Lung microvascular endothelial cell (primary cell): ENCODE results near the gene GHRH. TPM values are rescaled to one million over a fixed set of nuclear protein-coding genes. Genes with fewer than 3 reads are reported as not detected.

Source experiments
- DNase-seq, 2 donors: peaks; one replicate each; pipeline versions ENCODE4 v3.0.0 to v3.0.0-alpha.2; 2010; ENCODE audit warnings: low read depth in 2 of 2
- total RNA-seq: library from RNA; depleted of rRNA; stranded (reverse); fragments of >200 nt; gene quantifications from 2 replicates; pipeline ENCODE4 v1.2.1, GENCODE V29; 2014

GHRH gene
- total RNA-seq, 1 donor from 2014 or later, result not detected

DNA sequence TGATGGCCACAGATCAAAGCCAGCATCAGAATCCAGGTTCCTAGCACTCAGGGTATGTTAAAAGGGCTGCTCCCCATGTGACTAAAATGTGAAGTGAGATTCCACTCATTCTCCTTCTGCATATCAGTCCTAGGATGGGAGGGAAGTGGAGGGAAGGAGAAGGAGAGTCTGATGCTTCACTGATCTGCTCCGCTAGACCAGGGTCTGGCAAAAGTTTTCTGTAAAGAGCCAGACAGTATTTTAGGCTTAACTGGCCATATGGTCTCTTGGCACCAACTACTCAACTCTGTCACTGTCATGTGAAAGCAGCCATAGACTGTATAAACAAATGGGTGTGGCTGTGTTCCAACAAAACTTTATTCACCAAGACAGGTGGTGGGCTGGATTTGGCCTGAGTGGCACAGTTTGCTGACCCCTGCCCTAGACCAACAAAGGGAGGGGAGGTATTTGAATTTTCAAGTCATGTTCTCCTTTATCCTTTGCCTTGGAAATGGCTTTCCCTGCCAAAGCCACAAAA is 22.6 kb downstream of the GHRH start:
- DNase-seq, result peak in 1 of 2 donors; percentile 83

DNA sequence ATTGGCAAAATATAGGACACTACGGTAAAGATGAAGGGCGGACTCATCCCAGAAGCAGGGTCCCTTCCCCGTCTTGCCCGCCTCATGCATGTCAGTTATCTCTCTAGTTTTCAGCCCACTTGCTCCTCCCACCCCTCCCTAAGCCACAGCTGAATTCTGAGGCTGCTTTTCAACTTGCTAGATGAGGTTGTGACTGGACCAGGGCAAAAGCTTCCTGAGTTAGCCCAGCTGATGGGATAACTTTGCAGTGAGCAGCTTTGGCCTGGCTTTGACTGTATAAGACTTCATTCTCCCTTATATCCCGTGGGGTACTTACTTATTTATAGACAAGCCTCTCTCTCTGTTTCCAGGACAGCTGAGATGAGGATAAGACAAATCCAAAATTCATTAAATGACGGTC is 23.2 kb downstream of the GHRH start:
- DNase-seq, result no peak

- DNase-seq, result no peak
Observed at GRCh38 chr20:37237656-37238055, 24.0 kb downstream of the GHRH start.

DNA sequence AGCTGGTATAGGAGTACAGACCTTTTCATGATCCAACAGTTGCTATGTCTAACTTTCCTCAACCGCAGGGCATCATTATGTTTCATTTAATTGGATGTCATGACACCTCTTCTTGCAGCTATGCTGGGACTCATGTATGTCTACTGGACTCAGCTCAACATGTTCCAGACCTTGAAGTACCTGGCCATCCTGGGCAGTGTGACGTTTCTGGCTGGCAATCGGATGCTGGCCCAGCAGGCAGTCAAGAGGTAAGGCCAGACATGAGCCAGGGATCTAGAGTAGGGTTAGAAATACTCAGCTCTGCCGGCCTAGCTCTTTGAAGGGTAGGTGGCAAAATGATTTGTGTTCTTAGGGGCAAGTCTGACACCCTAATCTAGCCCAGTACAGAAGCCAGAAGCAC is 25.2 kb downstream of the GHRH start:
- DNase-seq, result no peak

- DNase-seq, result peak; percentile 18 to 92
Observed at GRCh38 chr20:37235065-37235464, 26.5 kb downstream of the GHRH start.

GRCh38 chr20:37234254-37234581 is 27.4 kb downstream of the GHRH start:
- DNase-seq, result no peak

DNA sequence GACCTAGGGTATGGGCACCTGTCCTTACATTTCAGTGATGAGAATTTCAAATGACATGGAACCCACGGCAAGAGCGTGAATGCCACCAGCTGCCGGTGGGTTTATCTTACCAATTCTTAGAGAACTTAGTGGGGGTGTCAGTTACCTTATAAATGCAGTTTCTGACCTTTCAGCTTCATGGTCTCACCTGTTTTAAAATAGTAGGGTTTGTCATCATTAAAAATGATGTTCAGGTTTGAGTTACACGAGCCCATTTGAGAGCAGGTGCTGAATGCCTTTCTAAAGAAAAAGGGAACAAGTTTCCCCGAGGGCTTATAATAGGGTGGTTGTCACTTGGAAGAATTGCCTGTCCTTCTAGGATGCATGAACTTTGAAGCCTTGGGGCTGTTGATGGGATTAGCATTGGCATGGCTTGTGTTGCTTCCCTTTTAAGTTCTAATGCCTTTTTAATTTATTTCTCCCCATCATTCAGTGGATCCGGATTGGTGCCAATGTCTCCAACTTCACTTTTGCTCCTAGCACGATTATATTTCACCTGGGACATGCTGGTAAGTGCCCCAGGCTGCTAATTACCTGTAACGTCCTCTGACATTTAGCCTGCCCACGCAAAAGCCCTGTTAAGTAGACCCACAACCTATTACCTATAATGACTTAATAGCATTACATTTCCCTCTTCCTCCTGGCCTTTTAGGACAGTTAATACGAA is 27.9 kb downstream of the GHRH start:
- no peak for DNase-seq

GRCh38 chr20:37231947-37232630 is 29.5 kb downstream of the GHRH start:
- no peak for DNase-seq

GRCh38 chr20:37230200-37230599 is 31.4 kb downstream of the GHRH start:
- no peak for DNase-seq

DNA sequence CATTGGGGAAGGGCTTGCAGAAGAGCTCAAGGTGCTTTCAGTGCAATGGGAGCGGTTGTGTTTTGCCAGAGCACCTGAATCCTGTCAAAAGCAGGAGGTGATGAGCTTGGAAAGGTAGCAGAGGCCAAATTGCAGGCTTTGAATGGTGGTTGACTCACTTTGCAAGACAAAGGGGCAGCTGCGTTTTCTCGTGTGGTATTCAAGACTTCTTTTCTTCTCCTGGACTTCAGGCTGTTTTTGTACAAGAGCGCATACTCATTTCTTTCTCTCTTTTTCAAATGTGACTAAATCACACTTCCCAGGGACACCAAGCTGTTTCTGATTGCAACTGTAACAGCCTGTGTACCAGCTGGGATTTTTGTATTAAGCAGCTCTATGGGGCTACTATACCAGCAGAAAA is 32.3 kb downstream of the GHRH start:
- no peak for DNase-seq

DNA sequence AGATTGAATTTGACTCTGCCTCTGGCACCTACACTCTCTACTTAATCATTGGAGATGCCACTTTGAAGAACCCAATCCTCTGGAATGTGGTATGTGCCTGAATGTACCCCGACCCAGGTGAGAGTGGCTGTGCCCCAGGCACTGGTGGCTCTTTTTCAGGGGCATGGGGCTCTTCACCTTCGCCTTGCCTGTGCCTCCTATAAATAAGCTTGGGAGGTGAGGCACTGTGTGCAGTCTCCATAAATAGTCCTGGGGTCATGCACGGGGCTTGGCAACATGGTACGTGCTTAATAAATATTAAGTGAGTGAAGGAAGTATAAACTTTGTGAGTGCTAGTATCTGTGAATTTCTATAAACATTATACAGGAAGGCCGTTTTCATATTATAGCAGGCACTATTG is 33.0 kb downstream of the GHRH start:
- no peak for DNase-seq

GRCh38 chr20:37228082-37228481 is 33.5 kb downstream of the GHRH start:
- DNase-seq, result no peak

GRCh38 chr20:37226889-37227288 is 34.7 kb downstream of the GHRH start:
- DNase-seq, result no peak

GRCh38 chr20:37225146-37225545 is 36.5 kb downstream of the GHRH start:
- DNase-seq, result no peak

- peak in 1 of 2 donors; percentile 59 for DNase-seq
Observed at GRCh38 chr20:37223053-37223452, 38.6 kb downstream of the GHRH start.

- no peak for DNase-seq
Observed at GRCh38 chr20:37222086-37222485, 39.5 kb downstream of the GHRH start.

- DNase-seq, result no peak
Observed at GRCh38 chr20:37220731-37221130, 40.9 kb downstream of the GHRH start.

GRCh38 chr20:37219751-37220668 is 41.6 kb downstream of the GHRH start:
- DNase-seq, result no peak

GRCh38 chr20:37218976-37219375 is 42.6 kb downstream of the GHRH start:
- no peak for DNase-seq

DNA sequence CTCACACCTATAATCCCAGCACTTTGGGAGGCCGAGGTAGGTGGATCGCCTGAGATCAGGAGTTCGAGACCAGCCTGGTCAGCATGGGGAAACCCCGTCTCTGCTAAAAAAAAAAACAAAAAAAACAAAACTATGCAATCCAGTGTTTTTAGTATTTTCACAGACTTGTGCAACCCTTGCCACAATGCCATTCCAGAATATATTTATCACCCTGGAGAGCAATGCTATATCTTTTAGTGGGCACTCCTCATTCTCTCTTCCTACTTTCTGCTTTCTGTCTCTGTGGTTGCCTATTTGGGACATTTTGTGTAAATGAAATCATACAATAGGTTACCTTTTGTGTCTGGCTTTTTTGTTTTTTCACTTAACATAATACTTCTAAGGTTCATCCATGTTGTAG is 43.2 kb downstream of the GHRH start:
- DNase-seq, result no peak

- no peak for DNase-seq
Observed at GRCh38 chr20:37209661-37210314, 51.8 kb downstream of the GHRH start.

GRCh38 chr20:37209193-37209592 is 52.4 kb downstream of the GHRH start:
- DNase-seq, result no peak
